Stimulated activated CD4-positive, alpha-beta T cell treated with anti-CD3 and anti-CD28 coated beads, Interleukin-4, amount 100 ng/mL, for 1 hour (primary cell): ENCODE results near the gene NEDD9.

Experiments
- DNase-seq: peaks from one replicate; pipeline ENCODE4 v3.0.0-alpha.2; 2020

The NEDD9 gene

GRCh38 chr6:11200356-11200755, 32.1 kb downstream of the NEDD9 start:
- DNase-seq: no peak

DNA sequence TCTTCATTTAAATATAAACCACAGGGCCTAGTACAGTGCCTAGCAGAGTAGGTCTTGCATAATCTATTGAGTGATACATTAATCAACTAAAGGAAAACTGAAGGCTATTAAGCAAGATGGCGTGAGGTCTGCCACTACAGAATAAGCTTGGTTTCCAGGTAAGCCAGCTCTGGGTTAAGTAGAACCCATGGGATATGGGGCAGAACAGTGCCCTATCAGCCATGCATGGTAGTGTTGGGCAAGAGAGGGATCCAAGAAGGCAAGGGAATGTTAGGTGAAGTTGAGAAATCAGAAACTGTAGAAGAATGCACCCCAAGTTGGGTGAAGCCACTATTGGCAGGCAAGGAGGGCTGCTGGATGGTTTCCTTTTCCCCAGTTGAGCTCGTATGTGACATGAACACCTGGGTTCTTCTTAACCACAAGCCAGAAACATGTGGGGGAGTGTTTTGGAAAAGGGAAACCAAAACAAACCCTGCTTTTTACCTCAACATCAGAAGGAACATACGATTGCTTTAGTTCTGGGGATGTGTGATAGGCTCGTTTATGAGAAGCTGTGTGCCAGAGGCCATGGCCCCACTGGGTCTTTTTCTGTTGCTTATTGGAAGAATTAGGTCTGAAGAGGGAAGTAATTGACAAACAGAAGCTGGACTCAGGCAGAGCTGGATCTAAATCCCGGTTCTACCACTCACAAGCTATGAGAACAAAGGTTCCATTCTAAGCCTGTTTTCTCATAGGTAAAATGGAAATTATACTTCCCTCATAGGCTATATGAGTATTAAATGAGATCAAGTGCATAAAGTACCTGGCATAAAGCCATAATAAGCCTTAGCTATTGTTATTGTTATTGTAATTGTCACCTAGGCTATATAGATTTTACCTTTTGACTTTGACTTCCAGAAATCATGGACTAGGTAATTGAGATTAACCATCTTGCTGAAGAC, 33.5 kb downstream of the NEDD9 start:
- DNase-seq: no peak

GRCh38 chr6:11197850-11198249, 34.6 kb downstream of the NEDD9 start:
- no peak for DNase-seq

- no peak for DNase-seq
Observed at GRCh38 chr6:11197175-11197536, 35.3 kb downstream of the NEDD9 start.

- no peak for DNase-seq
Observed at GRCh38 chr6:11196511-11197174, 35.8 kb downstream of the NEDD9 start.

DNA sequence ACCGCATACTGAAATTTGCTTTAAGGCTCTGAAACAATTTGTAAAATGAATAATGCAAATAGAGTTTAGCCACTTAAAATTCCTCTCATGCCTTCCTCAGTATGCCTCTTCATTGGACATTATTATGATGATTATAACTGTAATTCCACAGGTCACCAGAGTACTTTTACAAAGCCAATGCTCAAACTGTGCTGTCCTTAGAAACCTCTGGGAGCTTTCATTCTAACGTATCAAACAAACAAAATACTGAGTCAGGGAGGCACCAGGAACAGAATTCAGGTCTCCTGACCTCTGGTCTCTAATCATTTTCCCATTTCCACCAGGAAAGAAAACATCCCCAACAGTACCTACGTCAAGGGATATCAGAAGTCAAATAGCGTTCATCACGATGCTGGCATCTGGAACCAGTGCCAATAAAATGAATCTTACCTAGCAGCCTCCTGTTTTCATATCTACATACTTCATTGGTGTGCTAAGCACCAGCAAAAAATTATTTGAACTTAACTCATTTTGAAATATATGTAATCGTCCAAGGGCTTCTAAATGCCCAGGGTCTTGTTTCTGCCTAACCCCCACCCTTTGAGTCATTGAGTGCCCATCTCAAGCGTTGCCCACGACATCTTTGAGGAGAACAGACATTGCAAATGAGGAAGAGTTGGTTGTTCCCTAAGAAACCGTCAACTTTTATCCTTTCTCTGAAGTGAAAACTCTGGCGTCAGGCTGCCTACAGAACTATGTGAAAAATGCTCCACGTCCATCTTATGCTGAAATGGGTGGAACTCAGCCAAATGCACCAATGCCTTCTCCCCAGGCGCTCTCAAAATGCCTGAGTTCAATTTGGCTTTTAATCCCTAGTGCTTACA, 37.9 kb downstream of the NEDD9 start:
- no peak for DNase-seq

DNA sequence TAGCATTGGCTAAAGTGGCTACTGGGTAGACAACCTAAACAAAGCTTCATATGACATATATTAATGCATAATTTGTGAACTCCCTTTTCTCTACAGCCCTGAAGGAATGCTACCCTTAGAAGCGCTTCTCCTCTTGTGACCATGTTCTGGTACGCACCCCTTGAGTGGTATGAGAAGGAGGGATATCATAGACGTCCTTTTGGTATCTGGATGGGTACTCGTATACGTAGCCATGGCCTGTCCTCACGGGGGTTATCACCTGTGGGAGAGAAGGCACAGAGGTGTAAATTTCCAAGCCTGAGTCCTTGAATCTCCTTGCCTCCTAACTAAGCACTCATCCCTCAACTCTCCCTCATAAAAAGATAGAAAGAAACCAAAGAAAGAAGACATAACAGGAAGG, 39.0 kb downstream of the NEDD9 start:
- no peak for DNase-seq

GRCh38 chr6:11192167-11192566, 40.3 kb downstream of the NEDD9 start:
- no peak for DNase-seq

- DNase-seq: no peak
Observed at GRCh38 chr6:11190625-11191245, 41.7 kb downstream of the NEDD9 start.

- DNase-seq: no peak
Observed at GRCh38 chr6:11189865-11190624, 42.4 kb downstream of the NEDD9 start.

DNA sequence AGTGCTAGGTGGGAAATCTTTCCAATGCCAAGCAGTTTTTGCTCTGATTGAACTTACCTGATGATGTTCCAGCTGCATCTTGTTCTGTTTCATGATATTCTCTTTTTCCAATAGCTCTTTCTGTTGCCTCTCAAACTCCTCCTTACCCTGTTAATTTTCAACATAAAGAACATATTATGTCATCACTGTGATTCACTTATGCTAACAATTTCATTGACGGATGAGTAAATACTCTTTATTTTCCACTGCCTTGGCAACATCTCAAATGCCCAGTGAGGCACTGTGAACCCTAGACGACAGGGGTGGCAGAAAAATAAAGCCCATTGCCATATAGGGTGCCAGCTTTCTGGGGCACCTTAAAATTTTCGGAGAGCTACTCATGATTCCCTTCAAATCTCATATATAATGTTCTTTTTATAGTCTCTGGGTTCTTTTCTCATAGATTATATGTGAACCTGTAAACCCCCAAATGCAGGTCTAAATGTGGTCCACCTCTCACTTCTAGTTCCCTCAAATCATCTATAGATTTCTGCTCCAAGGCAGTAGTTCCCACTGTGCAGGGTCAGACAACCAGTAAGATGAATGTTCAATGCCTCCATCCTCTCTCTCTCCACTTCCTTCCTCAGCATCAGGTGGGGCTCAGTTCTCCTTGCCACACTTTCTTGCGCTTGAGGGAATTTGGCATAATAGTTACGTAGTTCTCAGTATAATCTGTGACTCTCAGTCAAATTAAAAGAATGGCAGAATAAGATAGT, 44.1 kb downstream of the NEDD9 start:
- DNase-seq: no peak

GRCh38 chr6:11187301-11187700, 45.2 kb downstream of the NEDD9 start:
- no peak for DNase-seq

- no peak for DNase-seq
Observed at GRCh38 chr6:11185204-11185842, 47.1 kb downstream of the NEDD9 start.

DNA sequence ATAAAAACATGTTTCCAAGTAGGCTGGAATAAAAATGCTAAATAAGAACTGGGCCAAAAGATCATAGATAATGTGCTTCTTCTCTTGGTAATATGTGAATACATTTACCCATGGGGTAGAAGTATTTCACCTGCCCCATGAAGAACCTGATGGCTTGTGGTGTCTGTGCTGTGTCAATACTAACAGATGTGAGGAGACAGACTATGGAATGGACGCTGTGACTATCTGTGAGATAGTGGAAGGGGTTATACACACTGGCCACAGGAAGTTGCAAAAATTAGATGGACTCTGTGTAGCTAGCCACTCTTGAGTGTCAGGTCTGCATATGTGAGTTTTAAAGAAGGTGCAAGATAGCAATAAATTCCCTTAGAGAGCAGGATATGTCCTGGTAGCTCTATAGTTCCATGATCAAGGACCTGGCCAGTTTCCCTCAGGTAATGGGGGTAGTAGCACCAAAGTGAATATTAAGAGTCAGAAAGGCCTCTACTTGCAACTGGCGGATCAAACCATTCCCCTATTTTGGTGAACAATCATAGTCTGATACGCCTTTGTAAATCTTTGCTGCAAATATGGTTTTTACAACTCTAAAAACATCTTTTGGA, 48.6 kb downstream of the NEDD9 start:
- DNase-seq: no peak

GRCh38 chr6:11181478-11182136, 50.9 kb downstream of the NEDD9 start:
- no peak for DNase-seq

DNA sequence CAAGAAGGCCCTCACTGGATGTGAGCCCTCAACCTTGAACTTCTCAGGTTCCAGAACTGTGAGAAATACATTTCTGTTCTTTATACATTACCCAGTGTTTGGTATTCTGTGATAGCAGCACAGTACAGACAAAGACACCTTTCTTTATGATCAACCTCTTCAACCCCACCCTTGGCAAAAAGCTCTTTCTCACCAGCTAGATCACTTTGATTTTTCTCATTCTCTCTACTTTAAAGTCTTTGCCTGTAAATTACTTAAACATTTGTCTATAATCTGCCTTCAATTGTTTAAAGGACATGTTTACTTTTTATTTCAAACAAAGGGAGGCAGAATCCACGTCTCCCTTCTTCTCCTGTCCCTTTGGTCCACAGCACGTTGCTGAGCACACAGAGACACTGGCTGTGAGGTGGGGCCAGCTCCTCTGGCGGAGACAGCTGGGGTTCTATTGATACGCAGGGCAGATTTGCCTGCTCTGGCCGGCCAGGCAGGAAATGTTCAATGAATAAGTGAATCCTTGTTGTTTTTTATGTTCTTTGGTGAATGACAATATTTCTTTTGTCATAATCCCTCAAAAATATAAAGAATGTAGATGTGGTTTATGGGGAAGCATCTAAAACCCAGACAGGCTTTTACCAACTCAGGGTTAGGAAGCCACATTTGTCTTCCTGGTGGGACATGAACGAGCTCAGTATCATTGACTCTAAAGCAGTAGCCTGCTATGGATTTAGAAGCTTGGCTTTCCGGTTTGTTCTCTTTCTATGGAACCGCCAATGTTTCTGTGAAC, 52.9 kb downstream of the NEDD9 start:
- no peak for DNase-seq

DNA sequence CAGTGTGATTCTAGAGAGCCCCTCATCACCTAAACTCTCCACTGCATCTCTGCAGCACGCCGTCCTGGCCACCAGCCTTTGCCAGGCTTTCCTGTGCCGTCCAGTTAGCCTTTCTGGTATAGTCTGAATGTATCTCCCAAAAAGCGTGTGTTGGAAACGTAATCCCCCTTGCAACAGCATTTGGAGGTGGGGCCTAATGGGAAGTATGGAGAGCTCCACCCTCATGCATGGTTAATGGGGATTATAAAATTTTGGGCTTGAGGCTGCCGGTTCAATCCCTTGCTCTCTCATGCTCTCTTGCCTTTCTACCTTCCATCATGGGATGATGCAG, 53.4 kb downstream of the NEDD9 start:
- DNase-seq: no peak

GRCh38 chr6:11177271-11177670, 55.2 kb downstream of the NEDD9 start:
- DNase-seq: no peak

DNA sequence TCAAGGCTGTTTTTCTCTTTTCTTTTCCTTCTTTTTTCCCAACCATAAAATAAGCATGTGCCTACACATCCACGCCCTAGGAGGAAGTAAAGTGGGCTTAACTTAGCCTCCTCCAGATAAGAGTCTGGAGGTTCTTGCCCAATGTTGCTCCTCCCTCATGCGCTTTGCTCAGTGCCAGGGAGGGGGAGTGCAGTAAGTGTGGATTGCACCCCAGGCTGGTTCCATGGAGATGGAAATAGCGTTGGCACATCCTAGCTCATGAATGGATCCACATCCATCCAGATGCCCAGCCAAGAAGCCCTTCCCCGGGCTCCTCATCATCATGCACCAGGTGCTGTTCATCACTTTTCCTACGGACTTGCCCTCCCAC, 58.2 kb downstream of the NEDD9 start:
- DNase-seq: no peak
